GM21515 (cell line): ENCODE results near the gene GAK.

Experiments used
- ATAC-seq: cut with Tn5 transposase; IDR thresholded peaks from one replicate; pipeline ENCODE4 v1.9.1; 2021; ENCODE audit not compliant: unreplicated experiment

The GAK gene

GRCh38 chr4:854356-854755 is 77.8 kb downstream of the GAK start:
- no peak for ATAC-seq

- ATAC-seq: no peak
Observed at GRCh38 chr4:853416-853781, 78.7 kb downstream of the GAK start.

- no peak for ATAC-seq
Observed at GRCh38 chr4:851701-852430, 80.2 kb downstream of the GAK start.

- ATAC-seq: no peak
Observed at GRCh38 chr4:850323-850945, 81.7 kb downstream of the GAK start.

GRCh38 chr4:849478-850175 is 82.5 kb downstream of the GAK start:
- no peak for ATAC-seq

GRCh38 chr4:848803-849477 is 83.2 kb downstream of the GAK start:
- ATAC-seq: no peak

- ATAC-seq: no peak
Observed at GRCh38 chr4:848307-848691, 83.8 kb downstream of the GAK start.

- no peak for ATAC-seq
Observed at GRCh38 chr4:845836-846251, 86.3 kb downstream of the GAK start.

- ATAC-seq: no peak
Observed at GRCh38 chr4:845233-845835, 86.8 kb downstream of the GAK start.

- ATAC-seq: no peak
Observed at GRCh38 chr4:844752-845232, 87.3 kb downstream of the GAK start.

GRCh38 chr4:839675-840443 is 92.3 kb downstream of the GAK start:
- ATAC-seq: no peak

- no peak for ATAC-seq
Observed at GRCh38 chr4:837772-838171, 94.3 kb downstream of the GAK start.

- ATAC-seq: no peak
Observed at GRCh38 chr4:836750-837301, 95.3 kb downstream of the GAK start.

GRCh38 chr4:836003-836511 is 96.1 kb downstream of the GAK start:
- ATAC-seq: no peak

GRCh38 chr4:835148-836002 is 96.7 kb downstream of the GAK start:
- no peak for ATAC-seq

- no peak for ATAC-seq
Observed at GRCh38 chr4:834368-835147, 97.6 kb downstream of the GAK start.

- ATAC-seq: no peak
Observed at GRCh38 chr4:833731-834367, 98.3 kb downstream of the GAK start.

- no peak for ATAC-seq
Observed at GRCh38 chr4:833156-833555, 99.0 kb downstream of the GAK start.
